ENCODE results near the gene TBPL2.
"Not testable (repeated sequence)": the region's sequence is repeated elsewhere in the genome, so short reads cannot be mapped to it uniquely, and the experiment has no call there.

TBPL2 gene

DNA sequence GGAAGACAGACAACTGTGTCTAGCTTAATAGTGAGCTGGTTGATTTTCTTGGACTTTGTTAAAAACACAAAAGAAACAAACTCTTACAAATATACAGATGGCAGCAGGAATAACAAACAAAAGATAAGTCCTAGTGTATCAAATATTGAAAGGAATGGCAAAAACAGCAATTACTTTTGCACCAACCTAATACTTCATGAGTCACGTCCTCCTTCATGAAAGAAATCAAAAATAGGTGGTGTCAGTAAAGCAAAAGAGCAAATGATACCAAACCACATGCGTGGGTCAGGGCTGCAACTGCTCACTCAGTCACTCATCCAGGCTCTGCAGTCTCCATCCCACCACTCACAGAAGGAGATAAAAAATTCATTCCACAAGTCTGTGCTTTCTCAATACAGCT is 40.6 kb downstream of the TBPL2 start:
- DNase-seq: no peak

- DNase-seq: no peak
These were observed 41.2 kb downstream of the TBPL2 start for GRCh38 chr14:55399183-55399582.

DNA sequence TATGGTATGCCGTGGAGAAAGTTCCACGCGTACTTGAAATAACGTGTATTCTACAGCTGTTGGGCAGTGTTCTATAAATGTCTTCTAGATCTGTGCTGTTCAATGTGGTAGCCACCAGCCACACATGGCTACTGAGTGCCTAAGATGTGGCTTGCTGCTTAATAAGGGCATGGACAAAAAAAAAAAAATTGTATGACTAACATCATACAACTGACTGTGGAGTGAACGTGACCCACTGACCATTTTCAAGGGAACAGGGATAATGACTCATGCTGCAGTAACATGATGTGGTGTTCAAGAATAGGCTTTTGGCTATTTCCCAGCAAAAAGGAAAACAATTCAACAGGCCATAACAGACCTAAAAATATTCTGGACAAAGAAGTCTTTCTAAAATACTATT is 41.7 kb downstream of the TBPL2 start:
- no peak for DNase-seq

GRCh38 chr14:55389330-55389729 is 51.1 kb downstream of the TBPL2 start:
- no peak for DNase-seq

- no peak for DNase-seq
These were observed 52.3 kb downstream of the TBPL2 start for GRCh38 chr14:55388160-55388559.

- DNase-seq: no peak
These were observed 53.3 kb downstream of the TBPL2 start for GRCh38 chr14:55387121-55387520.

DNA sequence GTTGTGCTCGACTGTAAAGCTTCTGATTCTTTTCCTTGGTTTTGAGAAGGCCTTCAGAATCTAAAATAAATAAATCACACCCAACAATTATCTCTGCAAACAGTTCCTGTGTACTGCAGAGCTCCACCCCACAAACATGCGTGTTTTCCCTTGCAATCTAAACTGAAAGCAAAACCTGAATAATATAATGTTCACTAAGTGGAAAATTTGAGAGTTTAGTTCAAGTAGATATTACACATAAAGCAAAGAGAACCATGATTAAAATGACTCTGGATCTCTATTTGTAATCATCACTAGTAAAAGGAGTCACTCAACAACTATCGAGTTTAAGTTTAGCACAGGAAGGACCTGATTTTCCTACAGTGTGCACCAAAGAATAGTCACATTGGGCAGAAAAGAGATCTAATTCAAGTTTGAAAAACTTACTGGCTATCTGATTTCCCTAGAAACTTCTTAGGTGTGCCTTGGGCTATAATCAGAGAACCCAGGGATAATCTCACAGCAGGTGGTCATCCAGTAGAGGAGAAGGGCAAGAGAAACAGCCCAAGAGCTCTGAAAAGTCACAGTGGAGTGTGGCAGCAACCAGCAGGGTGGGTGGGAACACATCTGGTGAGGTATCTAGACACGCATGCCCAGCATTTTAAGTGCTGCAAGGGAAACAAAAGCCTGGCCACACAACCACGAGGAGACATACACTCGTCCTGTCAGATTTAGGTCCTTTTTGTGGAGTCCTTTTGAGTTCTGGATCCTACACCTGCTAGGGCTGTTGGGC is 54.2 kb downstream of the TBPL2 start:
- DNase-seq: no peak

DNA sequence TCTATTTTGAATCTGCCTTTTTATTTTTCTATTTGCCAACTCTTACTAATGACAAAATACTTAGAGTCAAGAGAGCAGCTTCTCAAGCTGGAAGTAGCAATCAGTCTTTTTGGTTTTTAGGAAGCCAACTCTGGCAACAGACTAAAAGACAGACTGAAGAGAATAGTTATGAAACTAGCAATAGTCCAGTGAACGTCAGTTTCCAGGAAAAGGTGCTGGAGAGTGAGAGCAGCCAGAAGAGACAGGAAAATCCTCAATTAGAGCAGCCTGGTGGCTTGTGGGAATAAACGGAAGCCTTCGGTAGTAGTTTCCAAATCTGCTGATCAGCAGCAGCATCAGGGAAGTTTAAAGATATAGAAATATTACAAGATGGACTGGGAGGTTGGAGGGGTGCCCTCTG is 55.9 kb downstream of the TBPL2 start:
- DNase-seq: no peak

DNA sequence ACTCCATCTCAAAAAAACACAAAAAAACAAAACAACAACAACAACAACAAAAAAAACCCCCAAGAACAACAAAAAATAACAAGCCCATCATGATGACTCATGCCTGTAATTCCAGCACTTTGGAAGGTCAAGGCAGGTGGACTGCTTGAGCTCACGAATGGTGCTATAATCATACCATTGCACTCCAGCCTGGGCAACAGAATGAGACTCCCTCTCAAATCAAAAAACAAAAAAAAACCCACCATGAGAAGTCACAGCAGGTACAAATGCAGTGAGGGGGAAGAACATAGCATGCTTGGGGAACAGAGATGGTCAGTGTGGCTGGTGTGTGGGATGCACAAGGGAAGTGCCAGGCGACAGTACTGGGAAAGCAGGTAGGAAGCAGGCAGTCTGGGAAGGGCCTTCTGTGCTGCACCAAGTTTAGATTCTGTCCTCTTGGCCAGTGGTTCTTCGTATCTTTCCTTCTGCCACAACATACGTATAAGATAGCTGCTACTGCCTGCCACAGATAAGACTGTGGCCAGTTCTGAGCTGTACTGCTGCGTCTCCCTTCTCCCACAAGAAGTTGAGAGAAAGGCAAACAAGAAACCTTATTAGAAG is 56.8 kb downstream of the TBPL2 start:
- no peak for DNase-seq

GRCh38 chr14:55383056-55383466 is 57.4 kb downstream of the TBPL2 start:
- not testable (repeated sequence) for DNase-seq

DNA sequence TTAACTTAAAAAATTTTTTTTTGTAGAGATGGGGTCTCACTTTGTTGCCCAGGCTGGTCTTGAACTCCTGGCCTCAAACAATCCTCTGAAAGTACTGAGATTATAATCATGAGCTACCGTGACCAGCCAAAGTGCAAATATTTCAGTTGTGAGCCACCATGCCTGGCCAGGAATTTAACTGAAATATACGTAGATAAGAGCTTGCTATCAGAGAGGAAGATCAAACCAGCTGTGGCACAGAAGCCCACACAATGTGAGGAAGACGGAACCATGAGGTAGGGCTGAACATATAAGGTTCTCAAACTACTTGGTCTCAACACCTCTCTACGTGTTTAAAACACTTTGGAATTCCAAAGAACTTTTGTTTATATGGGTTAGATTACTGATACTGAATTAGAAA is 57.9 kb downstream of the TBPL2 start:
- no peak for DNase-seq

DNA sequence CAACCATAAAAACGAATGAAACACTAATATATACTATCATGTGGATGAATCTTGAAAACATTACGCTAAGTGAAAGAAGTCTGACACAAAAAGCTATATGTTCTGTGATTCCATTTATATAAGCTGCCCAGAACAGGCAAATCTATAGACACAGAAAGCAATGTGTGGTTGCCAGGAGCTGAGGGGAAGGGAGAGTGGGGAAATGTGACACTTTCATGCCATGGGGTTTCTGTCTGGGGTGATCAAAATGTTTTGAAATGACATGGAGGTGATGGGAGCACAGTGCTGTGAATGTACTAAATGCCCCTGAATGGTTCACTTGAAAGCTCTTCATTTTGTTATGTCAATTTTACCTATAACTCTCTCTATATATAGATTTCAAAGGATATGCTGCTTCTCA is 58.9 kb downstream of the TBPL2 start:
- DNase-seq: no peak

DNA sequence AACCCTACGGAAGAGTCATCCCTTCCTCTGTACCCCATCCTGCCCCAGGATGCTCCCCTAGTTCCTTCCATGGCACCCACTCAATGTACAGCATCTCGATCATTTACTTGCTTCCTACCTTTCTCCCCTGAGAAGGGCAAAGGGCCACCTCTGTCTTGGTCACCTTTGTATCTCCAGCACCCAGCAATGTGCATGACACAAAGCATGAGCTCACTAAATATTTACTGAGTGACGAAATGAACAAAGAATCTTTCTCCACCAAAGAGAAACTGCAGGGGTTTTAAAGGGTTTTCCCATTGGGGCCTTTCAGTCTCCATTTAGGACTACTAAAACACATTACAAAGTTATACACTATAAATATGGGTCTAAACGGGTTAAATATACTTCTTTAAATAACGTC is 59.4 kb downstream of the TBPL2 start:
- no peak for DNase-seq

GRCh38 chr14:55377236-55377635 is 63.2 kb downstream of the TBPL2 start:
- no peak for DNase-seq

DNA sequence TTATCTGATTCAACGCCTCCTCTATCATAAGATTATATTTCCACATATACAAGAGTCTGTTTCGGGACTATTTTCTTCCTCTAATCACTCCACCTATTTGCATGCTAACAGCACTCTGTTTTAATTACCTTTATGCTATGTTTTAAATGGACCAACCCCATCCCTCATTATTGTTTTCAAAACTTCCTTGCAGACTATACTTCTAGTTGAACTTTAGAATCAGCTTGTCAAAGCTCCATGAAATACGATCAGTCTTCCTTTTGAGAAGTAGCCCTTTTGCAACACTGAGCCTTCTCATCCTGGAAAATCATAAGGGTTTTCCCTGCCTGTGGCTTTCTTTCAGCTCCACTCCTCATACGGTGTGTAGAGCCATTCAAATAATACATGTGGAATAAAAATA is 65.6 kb downstream of the TBPL2 start:
- no peak for DNase-seq

- DNase-seq: no peak
These were observed 66.4 kb downstream of the TBPL2 start for GRCh38 chr14:55373784-55374705.

GRCh38 chr14:55372825-55373224 is 67.6 kb downstream of the TBPL2 start:
- DNase-seq: no peak

GRCh38 chr14:55372423-55372822 is 68.0 kb downstream of the TBPL2 start:
- DNase-seq: no peak

- DNase-seq: no peak
These were observed 69.4 kb downstream of the TBPL2 start for GRCh38 chr14:55370883-55371455.

GRCh38 chr14:55366271-55366670 is 74.1 kb downstream of the TBPL2 start:
- no peak for DNase-seq

Measured in bone marrow (tissue), 2 donors.